Activated T-helper 9 cell treated with anti-CD3 and anti-CD28 coated beads, Interleukin-2, amount 50 U/mL, for 16 hours (primary cell): ENCODE data around the gene TRMT2B.
"Not testable (repeated sequence)": the region's sequence is repeated elsewhere in the genome, so short reads cannot be mapped to it uniquely, and the experiment has no call there.

Experiments used
- DNase-seq: peaks from one replicate; pipeline ENCODE4 v3.0.0-alpha.2; 2020; ENCODE audit warnings: low read depth

TRMT2B gene

GRCh38 chrX:101009090-101009489, 42.8 kb downstream of the TRMT2B start:
- no peak for DNase-seq

- DNase-seq = no peak
Observed at GRCh38 chrX:100999451-100999850, 52.5 kb downstream of the TRMT2B start.

- no peak for DNase-seq
Observed at GRCh38 chrX:100995469-100995868, 56.4 kb downstream of the TRMT2B start.

- DNase-seq = no peak
Observed at GRCh38 chrX:100994352-100995281, 57.3 kb downstream of the TRMT2B start.

- no peak for DNase-seq
Observed at GRCh38 chrX:100990139-100990538, 61.8 kb downstream of the TRMT2B start.

- no peak for DNase-seq
Observed at GRCh38 chrX:100984818-100985217, 67.1 kb downstream of the TRMT2B start.

GRCh38 chrX:100981498-100981845, 70.4 kb downstream of the TRMT2B start:
- DNase-seq = not testable (repeated sequence)

GRCh38 chrX:100980608-100981497, 71.1 kb downstream of the TRMT2B start:
- DNase-seq = no peak

- DNase-seq = no peak
Observed at GRCh38 chrX:100979881-100980607, 71.9 kb downstream of the TRMT2B start.

- no peak for DNase-seq
Observed at GRCh38 chrX:100976211-100976610, 75.7 kb downstream of the TRMT2B start.

GRCh38 chrX:100975212-100975611, 76.7 kb downstream of the TRMT2B start:
- DNase-seq = no peak

GRCh38 chrX:100973411-100973810, 78.5 kb downstream of the TRMT2B start:
- DNase-seq = no peak

GRCh38 chrX:100969936-100970335, 82.0 kb downstream of the TRMT2B start:
- no peak for DNase-seq

- no peak for DNase-seq
Observed at GRCh38 chrX:100969408-100969807, 82.5 kb downstream of the TRMT2B start, which contains the start of gene ARL13A. TSS of gene ARL13A (plus strand) at chrX:100969708. CDS start at chrX:100973690, 3,982 bp downstream.

- DNase-seq = no peak
Observed at GRCh38 chrX:100964362-100964761, 87.5 kb downstream of the TRMT2B start.

- no peak for DNase-seq
Observed at GRCh38 chrX:100962811-100963210, 89.1 kb downstream of the TRMT2B start.
